Stomach (tissue), 4 donors: Measurements from ENCODE around the gene GOSR2.
"Not testable (repeated sequence)": the region's sequence is repeated elsewhere in the genome, so short reads cannot be mapped to it uniquely, and the experiment has no call there.

Experiments used
- POLR2A ChIP-seq, 4 donors: fragments of 450-650 bp; IDR thresholded peaks; one replicate each; pipeline ENCODE4 v1.6.1; 2016; ENCODE audit warnings: antibody characterized with exemption in 4 of 4, control low read depth in 2 of 4, mild to moderate bottlenecking in 1 of 4, moderate library complexity in 1 of 4
- POLR2AphosphoS5 ChIP-seq, 3 donors: sonication (generic); formaldehyde crosslinking; IDR thresholded peaks; one replicate each; pipeline ENCODE4 v1.6.1; 2016; ENCODE audit warnings: antibody characterized with exemption in 3 of 3
- TF ChIP-seq, protein P1 (sequence below), 7 experiments: fragments of 450-650 bp in 4 of 7; fragments of 200-600 bp in 3 of 7; sonication (generic) in 3 of 7; IDR thresholded peaks; one replicate each; pipeline ENCODE4 v1.5.1; 2016 to 2019; ENCODE audit warnings: antibody characterized with exemption in 7 of 7, control low read depth in 2 of 7, mild to moderate bottlenecking in 1 of 7

GRCh38 chr17:46987927-46988326 is 65.0 kb downstream of the GOSR2 start:
- TF ChIP-seq POLR2AphosphoS5, POLR2A (IDR thresholded peaks at IDR 0.05): not testable (repeated sequence)
- TF ChIP-seq, protein P1, sequence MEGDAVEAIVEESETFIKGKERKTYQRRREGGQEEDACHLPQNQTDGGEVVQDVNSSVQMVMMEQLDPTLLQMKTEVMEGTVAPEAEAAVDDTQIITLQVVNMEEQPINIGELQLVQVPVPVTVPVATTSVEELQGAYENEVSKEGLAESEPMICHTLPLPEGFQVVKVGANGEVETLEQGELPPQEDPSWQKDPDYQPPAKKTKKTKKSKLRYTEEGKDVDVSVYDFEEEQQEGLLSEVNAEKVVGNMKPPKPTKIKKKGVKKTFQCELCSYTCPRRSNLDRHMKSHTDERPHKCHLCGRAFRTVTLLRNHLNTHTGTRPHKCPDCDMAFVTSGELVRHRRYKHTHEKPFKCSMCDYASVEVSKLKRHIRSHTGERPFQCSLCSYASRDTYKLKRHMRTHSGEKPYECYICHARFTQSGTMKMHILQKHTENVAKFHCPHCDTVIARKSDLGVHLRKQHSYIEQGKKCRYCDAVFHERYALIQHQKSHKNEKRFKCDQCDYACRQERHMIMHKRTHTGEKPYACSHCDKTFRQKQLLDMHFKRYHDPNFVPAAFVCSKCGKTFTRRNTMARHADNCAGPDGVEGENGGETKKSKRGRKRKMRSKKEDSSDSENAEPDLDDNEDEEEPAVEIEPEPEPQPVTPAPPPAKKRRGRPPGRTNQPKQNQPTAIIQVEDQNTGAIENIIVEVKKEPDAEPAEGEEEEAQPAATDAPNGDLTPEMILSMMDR (IDR thresholded peaks at IDR 0.05), result not testable (repeated sequence)
